SKM-1 (cell line): ENCODE measurements around the gene RAB8B.
A peak's percentile ranks its signal among the peaks of the same experiment; 100 is the strongest.
"Not testable (repeated sequence)": the region's sequence is repeated elsewhere in the genome, so short reads cannot be mapped to it uniquely, and the experiment has no call there.

Source experiments
- DNase-seq: peaks from one replicate; lab custom pipeline; 2025; ENCODE audit not compliant: unreplicated experiment; lab: John Stamatoyannopoulos, UW

The RAB8B gene

GRCh38 chr15:63233667-63234423, 44.4 kb downstream of the RAB8B start:
- DNase-seq, result no peak

DNA sequence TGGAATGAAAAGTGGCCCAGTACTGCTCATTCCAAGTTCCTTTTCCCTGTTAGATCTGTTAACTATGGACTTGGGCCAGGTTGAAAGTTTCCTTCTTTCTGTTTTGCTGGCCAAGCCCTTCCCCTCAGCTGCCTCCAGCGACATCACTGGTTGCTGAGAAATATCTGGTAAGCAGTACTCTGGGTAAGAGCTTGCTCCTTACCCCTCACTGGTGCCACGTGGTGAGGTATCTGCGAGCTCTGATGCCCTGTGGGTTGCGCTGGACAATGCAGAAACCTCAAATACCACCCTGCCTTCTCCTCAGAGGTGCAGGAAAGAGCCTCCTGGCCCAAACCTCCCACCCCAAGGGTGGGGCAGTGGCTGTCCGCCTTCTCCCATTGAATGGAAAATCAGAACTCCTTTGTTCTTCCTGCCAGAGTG, 45.1 kb downstream of the RAB8B start:
- no peak for DNase-seq

DNA sequence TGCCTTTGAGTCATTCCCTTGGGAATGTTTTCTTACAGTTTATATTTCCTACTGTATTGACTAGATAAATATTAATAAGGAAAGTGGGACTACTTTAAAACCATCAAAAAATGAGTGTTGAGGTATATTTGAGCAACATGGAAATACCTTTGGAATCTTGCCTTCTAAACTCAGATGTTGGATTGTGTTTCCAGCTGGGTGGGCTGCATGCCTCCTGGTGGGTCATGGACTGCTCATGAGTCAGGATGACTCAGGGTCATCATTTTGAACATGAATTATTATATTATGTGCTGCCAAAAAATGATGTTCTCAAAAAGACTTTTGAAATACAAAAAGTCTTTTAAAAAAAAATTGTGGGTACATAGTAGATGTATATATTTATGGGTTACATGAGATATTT, 46.9 kb downstream of the RAB8B start:
- DNase-seq, result no peak

- not testable (repeated sequence) for DNase-seq
Observed at GRCh38 chr15:63237086-63237485, 47.7 kb downstream of the RAB8B start.

GRCh38 chr15:63238171-63238570, 48.8 kb downstream of the RAB8B start:
- DNase-seq, result no peak

GRCh38 chr15:63238796-63239195, 49.4 kb downstream of the RAB8B start:
- DNase-seq, result peak; percentile 10

DNA sequence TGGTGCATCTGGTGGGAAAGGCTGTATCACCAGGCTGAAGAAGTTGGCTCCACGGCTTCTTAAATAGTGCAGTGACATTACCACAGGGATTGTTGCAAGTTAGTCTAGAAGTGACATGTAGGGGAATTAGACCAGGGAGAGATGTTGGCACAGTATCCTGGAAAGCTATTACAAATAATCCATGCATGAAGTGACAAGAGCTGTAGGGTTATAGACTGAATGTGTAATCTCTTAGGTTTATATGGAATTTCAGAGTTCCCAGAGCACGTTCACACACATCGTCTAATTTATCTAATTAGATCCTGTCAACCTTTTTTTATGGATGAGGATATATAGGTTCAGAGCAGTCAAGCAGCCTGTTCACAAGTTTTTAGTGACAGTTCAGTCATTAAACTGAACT, 50.7 kb downstream of the RAB8B start:
- DNase-seq, result no peak

GRCh38 chr15:63241316-63241715, 51.9 kb downstream of the RAB8B start:
- DNase-seq, result no peak

DNA sequence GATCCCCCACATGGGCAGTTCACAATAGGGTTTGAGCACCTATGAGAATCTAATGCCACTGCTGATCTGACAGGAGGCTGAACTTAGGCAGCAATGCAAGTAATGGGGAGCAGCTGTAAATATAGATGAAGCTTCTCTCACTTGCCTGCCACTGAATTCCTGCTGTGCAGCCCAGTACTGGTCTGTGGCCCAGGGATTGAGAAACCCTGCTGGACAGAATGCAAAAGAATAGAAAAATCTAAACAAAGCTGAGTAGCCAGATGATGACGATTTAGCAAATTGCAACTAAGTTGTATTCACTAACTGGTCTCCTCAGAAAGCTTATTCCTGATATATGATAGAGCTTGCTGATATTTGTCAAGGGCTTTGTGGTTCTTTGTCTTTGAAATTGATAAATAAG, 53.7 kb downstream of the RAB8B start:
- no peak for DNase-seq

DNA sequence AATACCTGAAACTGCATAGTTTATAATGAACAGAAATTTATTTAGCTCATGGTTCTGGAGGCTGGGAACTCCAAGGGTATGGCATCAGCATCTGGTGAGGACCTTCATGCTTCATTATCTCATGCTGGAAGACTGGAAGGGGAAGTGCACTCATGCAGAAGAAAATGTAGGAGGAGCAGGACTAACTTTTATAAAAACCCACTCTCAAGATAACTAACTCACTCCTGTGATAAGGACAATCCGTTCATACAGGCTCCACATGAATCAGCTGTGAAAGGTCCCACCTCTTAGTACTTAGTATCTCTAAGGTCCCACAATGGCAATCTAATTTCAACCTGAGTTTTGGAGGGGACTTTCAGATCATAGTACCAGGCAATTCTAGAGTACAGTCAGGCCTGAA, 54.4 kb downstream of the RAB8B start:
- no peak for DNase-seq

GRCh38 chr15:63244399-63244798, 55.0 kb downstream of the RAB8B start:
- no peak for DNase-seq

GRCh38 chr15:63244976-63245645, 55.7 kb downstream of the RAB8B start:
- no peak for DNase-seq

DNA sequence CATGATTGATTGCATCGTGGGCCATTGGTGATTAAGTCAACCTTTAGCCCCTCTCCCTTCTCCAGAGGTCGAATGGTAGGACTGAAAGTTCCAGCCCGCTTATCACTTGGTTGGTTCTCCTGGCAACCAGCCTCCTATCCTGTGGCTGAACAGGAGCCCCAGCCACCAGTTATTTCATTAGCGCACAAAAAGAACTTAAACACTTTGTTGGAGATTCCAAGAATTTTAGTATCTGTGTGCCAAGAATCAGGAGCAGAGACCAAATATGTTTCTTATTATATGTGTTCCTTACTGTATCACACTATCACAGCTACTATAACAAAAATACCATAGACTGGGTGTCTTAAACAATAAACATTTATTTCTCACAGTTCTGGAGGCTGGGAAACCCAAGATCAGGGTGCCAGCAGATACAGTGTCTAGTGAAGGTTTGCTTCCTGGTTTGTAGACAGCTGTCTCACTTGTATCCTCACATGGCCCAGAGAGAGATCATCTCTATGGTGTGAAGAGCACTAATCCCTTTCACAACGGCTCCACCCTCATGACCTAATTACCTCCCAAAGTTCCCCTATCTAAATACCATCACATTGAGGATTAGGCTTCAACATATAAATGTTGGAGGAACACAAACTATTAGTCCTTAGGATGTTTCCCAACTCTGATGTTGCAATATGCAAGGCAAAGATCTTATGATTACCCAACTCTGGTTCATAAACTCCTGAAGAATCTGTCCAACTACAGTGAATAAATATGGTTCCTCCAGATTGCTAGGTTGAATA, 57.5 kb downstream of the RAB8B start:
- peak; percentile 96 for DNase-seq

DNA sequence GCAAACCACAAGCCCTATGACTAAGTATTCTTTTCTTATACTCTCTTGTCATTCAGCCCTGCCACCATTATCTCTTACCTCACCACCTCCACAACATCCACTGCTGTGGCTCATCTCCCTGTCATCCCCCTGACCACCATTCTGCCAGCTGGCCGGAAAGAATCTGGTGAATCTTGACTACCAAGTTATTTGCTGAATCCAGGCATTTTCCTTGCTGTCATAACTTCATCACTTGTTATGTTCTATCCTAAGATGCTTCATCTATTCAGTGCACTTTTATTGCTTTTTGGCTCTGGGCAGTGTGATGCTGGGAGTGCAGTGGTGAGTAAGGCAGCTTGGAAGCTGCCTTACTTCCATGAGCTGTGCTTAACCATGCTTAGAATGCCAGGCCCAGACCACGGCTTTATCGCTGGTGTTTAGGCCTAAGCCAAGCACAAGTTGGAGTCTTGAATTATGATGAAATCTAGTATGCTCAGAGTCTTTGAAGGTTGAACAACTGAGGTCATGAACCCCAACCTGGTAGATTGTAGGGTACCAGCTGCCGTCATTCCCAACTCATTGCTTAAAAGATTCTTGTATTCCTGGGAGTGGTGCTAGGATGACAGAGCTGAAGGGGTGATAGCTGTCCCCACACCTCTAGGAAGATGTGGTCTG, 61.0 kb downstream of the RAB8B start:
- no peak for DNase-seq

DNA sequence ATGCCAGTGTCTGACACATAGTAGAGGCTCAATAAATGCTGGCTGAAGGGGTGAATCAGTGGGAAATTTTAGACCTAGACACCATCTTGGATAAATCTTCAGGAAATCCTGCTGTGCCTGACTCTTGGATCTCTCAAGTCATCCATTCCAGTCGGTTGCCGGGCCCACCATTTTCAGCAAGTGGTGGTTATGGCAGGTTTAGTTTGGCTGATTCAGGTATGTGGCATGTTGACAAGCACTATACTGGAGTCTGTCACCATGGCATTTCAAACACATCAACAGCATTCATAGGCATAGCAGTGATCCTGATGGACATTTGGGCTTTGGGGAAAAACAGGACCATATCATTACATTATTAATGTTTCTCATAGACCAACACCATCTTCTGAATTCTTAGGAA, 62.3 kb downstream of the RAB8B start:
- DNase-seq, result no peak

- no peak for DNase-seq
Observed at GRCh38 chr15:63252292-63252691, 62.9 kb downstream of the RAB8B start.

- no peak for DNase-seq
Observed at GRCh38 chr15:63254991-63255390, 65.6 kb downstream of the RAB8B start.

DNA sequence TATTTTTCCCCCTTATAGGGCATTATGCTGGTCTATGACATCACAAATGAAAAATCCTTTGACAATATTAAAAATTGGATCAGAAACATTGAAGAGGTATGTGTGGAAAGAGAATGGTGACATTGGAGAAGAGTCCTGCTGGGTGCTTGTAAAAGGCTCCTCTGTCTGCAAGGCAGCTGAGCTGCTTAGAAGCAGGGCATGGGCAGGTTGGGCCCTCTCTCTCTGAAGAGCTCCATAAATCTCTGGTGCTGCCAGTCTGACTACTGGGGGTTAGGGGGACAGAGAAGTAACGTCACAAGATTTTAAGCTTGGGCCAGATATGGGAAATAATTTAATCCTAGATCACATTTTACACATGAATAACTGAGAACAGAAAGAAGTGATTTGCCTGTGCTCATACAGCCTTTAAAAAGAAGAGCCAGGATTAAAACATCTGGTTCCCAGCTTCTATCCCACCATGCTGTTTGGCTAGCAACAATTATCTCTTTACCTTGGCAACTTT, 66.1 kb downstream of the RAB8B start:
- no peak for DNase-seq

- DNase-seq, result no peak
Observed at GRCh38 chr15:63256433-63257274, 67.2 kb downstream of the RAB8B start.

DNA sequence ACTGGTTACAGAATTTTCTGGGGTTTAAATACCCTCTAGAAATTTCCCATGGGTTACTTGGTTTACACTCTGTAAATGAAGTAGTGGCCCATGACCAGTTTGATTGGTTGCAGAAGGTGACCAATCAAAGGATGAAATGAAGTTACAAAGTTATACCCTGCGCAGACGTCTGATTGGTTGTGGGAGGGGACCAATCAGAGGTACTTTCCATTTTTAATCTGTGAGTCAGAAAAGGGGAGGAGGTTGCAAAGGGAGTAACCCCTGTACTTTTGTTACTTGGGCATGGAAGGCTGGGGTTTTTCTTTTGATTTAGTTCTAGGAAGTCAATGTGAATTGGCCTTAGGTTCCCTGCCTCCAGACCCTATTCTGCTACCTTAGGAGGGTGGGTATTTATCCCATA, 69.3 kb downstream of the RAB8B start:
- no peak for DNase-seq
